NCI-H446 treated with DMSO at 0.1 percent for 48 hours (cell line): ENCODE data around the gene CBFA2T2.
A peak's percentile ranks its signal among the peaks of the same experiment; 100 is the strongest.

Experiments
- DNase-seq: peaks from one replicate; lab custom pipeline; 2025; lab: John Stamatoyannopoulos, UW

CBFA2T2 gene

DNA sequence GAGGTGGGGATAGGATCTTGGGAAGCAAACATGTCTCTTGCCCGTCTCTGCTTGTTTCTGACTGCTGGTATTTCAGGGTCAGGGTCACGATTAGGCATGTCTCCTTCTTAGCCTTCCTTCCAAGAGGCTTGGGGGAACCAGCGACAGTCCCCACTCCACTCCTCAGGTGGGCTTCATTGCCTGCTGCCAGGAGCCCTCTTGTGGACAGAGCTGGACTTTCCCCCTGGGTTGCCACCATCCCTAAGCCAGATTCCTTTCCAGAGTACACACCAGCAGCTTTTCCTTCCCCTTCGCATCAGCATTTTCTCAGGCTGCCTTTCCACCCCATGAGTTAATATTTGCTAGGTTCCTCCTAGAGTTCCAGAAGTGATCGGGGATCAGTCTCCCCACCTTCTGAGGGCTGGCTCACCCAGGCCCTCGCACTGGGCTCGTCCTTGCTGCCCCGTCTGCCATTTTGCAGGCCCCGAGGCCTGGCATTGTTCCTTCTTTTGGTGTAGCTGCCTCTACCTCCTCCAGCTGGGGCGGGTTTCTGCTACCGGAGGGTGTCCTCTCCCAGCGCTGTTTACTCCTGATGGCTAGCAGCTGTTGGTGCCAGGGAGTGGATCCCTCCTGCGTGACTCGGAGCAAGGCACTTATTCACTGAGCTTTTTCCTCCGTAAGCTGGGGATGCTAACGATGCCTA is 163.5 kb downstream of the CBFA2T2 start:
- DNase-seq: peak; percentile 37

DNA sequence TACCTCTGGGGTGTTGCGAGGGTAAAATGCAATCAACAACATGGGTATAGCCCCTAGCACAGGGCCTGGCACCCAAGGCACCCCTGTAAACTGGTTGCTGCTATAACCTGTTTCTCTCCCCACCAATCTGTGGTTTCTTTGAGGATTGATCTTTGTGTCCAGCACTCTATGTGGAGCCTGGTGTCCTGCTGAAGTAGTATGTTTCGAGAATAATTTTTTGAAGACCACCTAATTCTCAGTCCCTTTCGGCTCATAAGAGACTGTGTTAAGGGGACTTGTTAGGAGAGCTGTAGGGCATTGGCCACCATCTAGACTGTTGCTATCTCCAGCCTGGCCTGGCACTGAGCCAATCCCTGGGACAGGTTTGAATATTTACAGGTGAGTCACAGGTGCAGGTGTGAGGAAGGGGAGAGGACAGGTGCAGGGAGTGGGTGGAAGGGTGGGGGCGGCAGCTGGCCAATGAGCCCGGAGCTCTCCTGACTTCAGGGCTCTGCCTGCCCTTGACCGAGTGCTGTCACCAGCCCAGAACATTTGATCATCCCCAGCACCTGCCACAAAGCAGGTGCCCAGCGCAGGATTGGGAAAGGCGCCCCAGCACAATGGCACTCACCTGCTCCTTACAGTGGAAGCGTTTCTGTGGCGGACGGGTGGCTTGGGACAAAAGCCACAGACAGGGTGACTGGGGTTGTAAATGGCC is 164.2 kb downstream of the CBFA2T2 start:
- no peak for DNase-seq

DNA sequence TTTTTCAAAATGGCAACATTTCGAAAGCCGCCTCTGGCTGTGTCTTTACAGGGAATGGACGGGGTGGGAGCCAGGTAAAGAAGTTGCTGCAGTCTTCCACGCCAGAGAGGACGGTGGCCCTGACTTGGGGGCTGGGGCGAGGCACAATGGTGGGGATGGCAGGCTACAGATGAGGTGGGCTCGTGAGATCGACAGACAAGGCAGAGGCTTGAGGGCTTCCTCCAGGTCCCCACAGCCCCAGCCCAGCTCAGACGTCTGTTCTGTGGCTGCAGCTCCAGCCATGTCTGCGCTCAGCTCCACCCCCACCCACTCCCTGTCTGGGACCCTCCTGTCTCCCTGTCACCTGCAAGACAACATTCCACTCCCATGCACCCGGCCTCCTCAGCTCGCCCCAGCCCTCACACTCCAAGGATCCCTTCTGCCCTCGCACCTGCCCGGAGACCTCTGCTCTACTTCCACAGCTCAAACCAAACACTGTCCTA is 164.8 kb downstream of the CBFA2T2 start:
- no peak for DNase-seq

DNA sequence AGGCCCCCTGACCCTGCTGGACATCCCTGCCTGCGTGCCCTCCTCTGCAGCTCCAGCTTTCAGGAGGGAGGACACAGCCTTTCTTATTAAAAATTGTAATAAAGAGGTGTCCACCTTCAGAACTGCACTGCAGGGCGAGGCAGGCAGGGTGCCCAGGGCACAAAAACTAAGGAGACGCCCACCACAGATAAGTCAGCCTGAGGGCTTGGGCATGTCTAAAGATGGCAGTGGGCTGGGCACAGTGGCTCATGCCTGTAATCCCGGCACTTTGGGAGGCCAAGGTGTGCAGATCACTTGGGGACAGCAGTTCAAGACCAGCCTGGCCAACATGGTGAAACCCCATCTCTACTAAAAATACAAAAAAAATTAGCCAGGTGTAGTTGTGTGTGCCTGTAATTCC is 165.3 kb downstream of the CBFA2T2 start:
- DNase-seq: no peak

DNA sequence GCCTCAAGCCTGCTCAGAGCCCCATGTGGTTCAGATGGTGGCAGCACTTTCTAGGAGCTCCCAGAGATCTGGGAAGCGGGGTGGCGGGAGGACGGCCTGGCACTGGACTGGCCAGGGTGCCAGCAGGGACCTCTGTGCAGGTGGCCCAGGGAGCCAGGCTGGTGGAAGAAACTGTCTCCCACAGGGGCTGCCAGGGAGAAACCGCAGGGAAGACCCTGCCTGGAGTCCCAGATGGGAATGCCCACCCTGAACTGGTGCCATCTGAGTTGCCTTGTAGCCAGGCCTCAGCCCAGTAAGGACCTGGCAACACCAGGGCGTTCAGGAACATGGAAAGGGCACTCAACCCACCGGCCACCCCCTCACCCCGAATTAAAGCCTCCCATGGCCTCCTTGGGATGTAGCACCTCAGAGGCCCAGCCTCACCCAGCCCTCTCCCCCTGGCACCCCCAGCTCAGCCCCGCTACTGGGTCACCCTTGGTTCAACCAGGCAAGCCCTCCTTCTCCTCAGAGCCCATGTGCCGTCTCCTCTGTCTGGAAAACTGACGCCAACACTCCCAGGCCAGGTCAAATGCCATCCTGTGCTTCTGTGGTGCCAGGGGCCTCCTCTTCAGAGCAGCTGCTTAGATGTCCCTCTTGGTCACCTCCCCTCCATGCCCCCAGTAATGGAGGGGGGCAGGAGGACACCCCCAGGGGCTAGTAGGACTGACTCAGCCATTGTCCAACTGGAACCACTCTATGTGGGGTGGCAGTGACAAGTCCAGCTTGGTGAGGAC is 166.3 kb downstream of the CBFA2T2 start:
- DNase-seq: no peak

DNA sequence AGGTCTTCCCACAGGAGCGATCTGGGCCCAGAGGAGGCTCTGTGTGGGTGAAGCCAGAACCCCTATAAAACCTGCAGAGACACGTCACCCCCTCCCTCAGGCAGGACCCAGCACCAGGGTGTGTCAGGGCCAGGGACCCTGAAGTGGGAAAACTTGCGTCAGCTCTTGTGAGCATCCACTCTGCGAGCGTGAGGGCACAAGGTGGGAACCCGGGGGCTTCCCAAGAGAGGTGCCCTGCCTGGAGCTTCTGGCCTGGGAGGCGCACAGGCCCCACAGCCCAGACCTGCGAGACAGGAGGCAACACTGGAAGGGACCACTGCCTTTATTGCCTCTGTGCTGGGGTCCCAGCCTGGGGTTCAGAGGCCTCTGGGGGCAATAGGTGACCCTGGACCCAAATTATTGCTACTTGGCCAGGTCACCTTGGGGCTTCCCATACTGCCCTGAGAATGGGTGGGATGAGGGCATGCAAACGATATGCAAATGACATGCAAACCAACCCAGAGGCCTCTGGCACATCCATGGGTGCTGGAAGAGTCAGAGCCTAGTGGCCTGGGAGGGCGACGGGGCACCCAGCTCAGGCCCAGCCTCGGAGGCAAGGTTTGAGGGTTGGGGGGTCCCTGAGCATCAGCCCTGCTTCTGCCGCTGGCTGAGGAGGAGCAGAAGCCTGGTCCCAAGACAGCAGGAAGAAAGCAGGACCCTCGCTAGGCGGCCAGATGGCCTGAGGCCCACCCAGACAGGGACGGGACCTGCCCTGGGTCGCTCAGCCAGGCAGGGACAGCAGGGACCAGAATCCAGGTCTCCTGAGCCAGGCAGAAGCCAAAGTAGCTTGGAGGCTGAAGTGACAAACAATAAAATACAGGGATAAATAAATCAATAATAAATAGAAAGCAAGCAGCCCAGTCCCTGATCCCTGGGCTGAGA is 167.1 kb downstream of the CBFA2T2 start:
- no peak for DNase-seq

DNA sequence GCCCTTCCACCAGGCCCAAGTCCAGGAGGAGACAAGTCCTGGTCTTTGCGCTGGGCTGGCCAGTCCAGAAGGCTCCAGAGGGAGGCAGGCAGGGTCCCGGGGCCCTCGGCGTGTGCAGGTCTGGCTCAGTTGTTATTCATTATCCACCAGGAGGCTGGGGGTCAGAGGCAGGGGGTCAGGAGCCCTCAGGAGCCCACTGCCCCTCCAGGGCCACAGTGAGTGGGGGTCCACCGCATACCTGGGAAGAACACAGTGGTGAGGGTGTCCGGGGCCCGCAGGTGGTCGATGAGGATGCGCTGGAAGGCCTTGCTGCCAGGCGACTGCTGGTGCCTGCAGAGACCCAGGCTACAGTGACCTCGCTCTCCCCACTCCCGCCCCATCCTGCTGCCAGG is 167.8 kb downstream of the CBFA2T2 start:
- DNase-seq: no peak

DNA sequence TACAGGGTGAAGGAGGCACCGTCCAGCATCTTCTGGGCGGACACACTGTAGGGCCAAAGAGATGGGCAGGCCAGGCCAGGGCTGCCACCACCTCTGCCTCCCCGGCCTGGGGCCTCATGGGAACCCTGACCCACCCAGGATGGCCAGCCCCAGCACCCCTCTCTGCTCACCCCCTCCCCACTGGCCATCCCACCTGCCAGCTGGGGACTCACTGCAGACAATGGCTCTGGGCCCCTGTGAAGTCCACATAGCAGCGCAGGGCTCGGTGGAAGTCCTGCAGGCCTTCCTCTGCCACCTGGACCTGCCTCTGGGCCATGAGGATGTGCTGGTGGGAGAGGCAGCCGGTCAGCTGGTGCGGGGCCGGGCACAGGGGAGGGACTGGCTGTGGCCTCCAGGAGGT is 168.6 kb downstream of the CBFA2T2 start:
- no peak for DNase-seq

DNA sequence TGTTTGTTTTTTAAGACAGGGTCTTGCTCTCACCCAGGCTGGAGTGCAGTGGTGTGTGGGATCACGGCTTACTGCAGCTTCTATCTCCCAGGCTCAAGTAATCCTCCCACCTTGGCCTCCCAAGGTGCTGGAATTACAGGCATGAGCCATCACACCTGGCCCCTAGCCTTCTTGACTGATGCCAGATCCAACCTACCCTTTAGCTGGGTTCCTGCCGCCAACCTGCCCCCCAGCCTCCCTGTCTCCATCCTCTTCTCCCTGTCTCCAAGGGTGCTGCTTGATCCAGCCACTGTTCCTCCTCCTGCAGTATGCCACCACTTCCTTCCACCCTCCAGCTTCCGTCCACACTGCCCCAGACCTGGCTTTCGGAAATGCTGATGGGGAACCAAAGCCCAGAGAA is 169.0 kb downstream of the CBFA2T2 start:
- no peak for DNase-seq

DNA sequence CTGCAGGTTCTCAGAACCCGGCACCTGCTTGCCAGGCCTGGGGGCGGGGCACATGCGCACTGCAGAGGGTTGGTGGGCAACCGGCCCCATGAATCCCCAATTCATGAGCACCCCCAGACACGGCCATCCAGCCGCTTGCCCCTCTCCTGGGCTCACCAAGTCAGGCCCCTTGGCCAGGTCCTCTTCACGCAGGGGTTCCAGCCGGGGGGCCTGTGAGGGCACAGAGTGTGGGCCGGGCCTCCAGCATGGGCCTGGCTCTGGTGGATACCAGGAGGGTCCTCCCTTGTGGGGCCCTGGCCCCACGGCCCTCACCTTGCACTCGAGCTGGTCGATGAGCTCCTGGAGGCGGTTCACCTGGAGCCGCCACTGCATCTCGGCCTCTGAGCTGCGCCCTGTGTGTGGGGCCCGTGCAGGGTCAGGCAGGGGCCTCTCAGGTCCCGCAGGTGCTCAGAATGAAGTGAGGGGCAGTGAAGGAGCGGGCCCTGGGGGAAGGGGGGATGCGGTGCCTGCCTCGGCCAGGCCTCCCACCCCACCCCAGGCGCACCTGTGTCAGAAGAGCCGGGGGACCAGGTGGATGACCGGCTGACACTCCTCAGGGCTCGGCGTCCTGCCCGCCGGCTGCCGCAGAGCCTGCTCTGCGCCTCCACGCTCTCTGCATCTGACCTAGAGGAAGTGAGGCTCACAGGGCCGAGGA is 169.6 kb downstream of the CBFA2T2 start:
- DNase-seq: no peak

DNA sequence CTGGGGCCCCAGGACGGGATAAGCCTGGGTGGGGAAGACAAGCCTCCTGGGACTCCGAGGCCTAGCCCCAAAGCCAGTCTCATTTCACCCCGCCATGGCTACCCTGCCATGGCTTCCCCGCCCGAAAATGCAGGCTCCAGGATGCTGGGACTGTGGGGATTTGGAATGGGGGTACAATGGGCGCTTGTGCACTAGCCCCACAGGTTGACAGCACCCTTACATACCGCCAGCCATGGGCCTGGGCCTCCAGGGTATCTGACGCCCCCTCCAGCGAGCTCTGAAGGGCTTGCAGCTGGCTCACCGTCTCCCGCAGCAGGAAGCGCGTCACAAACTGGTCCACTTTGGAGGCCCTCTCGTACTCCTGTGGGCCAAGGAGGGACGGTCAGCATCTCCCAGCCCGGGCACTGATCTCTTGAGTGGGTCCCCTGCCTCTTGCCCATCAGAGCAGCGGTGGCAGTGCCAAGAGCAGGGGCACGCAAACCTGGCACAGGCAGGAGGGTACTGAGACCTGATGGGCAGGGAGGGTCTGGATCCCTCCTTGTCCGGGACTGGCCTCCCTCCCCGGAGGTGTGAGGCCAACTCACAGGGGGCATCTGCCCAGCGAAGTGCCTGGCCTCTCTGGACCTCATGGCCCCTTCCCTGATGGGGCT is 170.3 kb downstream of the CBFA2T2 start:
- no peak for DNase-seq

DNA sequence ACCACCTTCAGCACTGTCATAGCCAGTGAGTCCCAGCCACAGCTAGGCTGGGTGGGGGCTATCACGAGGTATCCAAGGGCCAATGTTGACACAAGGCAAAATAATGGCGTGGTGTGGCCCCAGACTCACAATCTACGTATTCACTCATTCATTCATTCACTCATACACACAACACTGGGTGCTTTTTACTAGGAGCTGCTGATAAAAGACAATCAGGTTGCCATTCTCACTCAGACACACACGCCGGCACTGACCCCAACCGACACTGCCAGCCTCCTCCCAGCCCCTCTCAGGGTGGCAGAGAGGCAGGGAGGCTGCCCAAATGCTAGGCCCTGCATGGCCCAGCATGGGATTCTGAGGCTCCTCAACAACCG is 170.8 kb downstream of the CBFA2T2 start:
- DNase-seq: no peak

DNA sequence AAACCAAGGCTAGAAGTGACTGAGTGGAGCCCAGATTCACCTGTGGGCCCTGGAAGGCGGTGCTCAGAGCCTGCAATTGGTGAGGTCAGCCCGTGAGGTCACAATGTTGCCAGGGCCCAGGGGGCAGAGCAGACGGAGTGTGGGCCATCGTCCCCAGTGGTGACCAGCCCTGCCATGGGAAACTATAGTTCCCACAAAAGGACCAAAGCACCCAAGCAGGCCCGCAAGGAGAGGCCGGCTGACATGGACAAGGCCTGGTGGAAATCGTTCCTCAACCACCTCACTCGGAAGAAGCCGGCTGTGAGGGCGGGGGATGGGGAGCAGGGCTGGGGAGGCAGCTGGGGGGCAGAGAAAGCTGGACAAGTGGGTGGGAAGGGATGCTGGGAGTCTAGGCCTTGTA is 172.3 kb downstream of the CBFA2T2 start, which contains the start of gene C20orf144:
Gene C20orf144, plus strand, starts transcription at position 156 of the 400 bp plus-strand sequence. Its CDS starts 19 bp downstream, at position 175.
- no peak for DNase-seq

DNA sequence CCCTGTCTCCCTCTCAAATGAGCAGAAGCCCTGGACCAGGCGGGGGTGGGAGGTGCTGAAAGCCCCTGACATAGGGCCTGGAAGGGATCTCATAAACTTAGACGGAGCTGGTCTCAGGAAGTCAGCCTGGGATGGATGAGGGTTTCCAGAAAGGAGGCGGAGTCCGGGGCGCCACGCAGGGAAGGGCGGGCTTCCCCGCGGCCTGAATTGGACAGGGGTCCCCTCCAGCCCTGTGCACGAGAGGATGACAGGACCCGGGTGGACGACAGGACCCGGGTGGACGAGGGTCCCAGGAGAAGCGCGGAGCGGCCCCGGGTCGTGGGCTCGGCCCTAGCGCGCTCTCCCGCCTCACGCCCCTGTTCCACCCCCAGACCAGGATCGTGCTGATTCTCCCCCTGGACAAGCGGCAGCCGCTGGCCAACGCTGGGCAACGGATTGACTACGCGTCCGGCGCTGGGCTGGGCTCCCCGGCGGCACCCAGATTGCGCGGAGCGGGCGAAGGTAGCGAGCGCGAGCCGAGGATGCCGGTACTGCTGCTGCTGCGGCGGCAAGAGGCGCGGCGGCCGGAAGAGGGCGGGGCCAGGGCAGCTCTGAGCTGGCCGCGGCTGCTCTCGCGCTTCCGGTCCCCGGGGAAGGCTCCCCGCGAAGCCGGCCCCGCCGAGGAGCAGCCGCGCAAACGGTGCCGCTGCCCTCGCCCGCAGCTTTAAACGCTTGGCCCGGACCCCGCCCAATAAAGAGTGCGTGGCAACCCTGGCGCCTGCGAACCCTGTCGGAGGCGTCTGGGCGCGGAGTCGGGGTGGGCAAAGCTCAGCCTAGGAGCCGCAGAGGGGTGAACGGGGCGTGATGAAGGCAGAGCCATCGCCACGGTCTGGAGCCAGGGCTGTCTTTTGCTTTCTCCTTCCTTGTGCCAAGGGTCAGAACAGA is 173.5 kb downstream of the CBFA2T2 start:
- DNase-seq: peak; percentile 41

DNA sequence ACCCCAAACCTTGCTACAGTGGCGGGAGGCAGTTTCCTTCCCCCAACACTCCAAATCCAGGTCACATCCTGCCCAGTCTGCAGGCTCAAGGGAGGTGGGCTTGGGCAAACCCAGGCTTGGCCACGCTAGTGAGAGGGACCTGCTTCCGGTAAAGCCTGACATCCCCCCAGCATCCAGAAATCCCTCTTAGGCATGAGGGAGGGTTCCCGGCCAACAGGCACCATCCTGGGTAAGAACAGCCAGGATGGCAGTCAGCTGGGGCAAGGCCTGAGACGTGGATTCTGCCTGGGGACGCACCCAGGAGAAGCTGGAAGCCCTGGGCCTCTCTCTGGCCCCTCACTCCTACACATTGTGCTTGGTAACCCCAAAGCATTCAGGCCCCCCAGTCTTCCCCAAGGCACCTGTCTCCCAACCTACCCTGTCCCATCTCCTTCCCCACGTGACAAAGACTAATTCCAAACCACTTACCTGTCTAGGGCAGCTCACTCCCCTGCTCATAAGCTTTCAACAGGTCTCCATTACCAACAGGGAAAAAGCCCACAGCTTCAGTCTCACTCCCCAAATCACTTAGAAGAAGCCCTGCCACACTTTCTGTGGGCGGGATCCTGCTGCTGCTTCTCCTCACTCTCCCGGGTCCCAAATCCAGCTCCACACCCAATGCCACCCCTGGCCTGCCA is 174.3 kb downstream of the CBFA2T2 start:
- DNase-seq: no peak

DNA sequence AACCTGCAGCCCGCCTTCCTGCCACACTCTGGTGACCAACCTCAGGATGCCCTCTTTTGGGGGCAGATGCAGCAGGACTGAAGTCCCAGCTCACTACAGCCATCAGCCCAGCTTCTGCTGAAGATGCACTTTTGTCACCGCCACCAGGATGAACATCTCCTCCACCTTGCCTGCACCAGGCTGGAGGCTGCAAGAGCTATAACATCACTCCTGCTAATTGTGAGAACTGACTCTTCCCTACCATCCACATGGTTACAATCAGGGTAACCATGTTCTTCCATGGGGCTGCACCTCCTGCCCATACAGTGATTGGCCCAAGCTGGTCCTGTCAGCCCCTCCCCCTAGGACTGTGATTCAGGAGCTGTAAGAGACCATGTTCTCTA is 174.9 kb downstream of the CBFA2T2 start:
- no peak for DNase-seq

DNA sequence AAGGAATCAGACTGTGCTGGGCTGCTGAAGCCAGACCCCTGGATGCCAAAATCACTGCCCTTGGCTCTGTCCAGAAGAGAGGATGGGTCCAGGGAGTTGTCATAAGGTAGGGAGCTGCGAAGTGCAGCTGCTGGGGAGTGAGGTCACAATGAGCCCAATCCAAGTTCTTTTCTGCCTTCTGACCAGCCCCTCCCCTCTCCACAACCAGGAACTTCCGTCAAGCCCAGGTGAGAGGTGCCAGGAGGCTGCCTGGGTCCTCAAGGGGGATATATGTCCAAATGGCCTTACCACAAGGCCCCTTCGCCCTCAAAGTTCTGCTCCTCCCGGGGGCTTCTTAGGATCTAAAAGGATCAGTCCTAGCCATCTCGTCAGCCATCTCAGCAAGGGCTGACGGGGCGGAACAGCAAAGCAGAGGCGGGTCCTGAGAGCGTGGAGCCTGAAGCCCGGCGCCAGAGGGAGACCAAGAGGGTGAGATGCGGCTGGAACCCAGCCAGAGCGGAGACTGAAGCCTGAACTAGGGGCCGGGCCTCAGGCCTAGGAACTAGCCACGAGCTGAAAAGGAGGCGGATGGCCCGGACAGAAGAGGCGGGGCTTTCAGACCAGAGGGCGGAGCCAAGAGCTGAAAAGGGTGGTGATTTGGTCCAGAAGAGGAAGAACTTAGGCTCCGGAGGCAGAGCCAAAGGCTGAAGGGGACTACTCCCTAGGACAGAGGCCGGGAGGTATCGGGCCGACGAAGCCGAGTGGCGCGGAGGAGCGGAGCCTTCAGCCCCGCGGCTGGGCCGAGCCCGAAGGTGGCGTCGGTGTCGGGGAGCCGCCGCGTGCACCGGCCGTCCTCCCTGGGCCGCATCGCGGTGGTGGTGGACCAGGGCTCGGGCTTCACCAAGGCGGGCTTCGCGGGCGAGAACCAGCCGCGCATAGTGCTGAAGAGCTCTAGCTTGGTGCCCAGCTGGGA is 176.7 kb downstream of the CBFA2T2 start, which contains the start of gene ACTL10:
Gene ACTL10, plus strand, starts transcription at position 651 of the 952 bp plus-strand sequence. CDS start 555 bp downstream, outside the sequence.
- no peak for DNase-seq

DNA sequence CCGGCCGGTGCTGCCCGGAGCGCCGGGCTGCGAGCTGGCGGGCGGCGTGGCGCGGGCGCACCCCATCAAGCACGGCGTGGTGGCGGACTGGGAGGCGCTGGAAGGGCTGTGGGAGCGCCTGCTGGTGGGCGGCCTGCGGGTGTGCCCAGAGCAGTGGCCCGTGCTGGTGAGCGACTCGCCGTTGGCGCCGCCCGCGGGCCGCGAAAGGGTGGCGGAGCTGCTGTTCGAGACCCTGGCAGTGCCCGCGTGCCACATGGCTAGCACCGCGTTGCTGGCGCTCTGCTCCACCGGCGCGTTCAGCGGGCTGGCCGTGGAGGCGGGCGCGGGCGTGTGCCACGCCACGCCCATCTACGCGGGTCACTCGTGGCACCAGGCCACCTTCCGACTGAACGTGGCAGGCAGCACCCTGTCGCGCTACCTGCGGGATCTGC is 177.4 kb downstream of the CBFA2T2 start:
- DNase-seq: no peak
